ENCODE data around the gene ZNF865. TPM values are rescaled to one million over a fixed set of nuclear protein-coding genes. Genes with fewer than 3 reads are reported as not detected.
"Not testable (repeated sequence)": the region's sequence is repeated elsewhere in the genome, so short reads cannot be mapped to it uniquely, and the experiment has no call there.

The ZNF865 gene
- total RNA-seq, 2 donors from 2014 or later, result 6.5 to 14.8 TPM

- no peak for TF ChIP-seq POLR2A (IDR thresholded peaks at IDR 0.05)
- TF ChIP-seq, protein P1, sequence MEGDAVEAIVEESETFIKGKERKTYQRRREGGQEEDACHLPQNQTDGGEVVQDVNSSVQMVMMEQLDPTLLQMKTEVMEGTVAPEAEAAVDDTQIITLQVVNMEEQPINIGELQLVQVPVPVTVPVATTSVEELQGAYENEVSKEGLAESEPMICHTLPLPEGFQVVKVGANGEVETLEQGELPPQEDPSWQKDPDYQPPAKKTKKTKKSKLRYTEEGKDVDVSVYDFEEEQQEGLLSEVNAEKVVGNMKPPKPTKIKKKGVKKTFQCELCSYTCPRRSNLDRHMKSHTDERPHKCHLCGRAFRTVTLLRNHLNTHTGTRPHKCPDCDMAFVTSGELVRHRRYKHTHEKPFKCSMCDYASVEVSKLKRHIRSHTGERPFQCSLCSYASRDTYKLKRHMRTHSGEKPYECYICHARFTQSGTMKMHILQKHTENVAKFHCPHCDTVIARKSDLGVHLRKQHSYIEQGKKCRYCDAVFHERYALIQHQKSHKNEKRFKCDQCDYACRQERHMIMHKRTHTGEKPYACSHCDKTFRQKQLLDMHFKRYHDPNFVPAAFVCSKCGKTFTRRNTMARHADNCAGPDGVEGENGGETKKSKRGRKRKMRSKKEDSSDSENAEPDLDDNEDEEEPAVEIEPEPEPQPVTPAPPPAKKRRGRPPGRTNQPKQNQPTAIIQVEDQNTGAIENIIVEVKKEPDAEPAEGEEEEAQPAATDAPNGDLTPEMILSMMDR (IDR thresholded peaks at IDR 0.05), result no peak
- intact Hi-C loops (cut with DNase I), result no loop called here
These were observed 37.6 kb upstream of the ZNF865 start for GRCh38 chr19:55567708-55568328.

DNA sequence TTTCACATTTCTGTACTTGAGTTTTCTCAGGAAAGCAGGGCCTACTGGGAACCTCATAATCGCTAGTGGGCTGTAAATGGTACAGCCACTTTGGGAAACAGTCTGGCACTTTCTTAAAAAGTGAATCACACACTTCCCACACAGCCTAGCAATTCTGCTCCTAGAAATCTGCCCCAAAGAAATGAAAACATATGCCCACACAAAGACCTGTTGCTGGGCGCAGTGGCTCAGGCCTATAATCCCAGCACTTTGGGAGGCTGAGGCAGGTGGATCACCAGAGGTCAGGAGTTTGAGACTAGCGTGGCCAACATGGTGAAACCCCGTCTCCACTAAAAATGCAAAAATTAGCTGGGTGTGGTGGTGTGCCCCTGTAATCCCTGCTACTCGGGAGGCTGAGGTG is 36.0 kb upstream of the ZNF865 start:
- not testable (repeated sequence) for ATAC-seq, H3K4me3 ChIP-seq, DNase-seq

More at GRCh38 chr19:55567708-55568328, 37.6 kb upstream of the ZNF865 start:
- Histone ChIP-seq H3K9me3 (no peaks in the 10 kb centered on the region), H3K4me3 (no peak overlapping the region), H3K27me3 (no peaks in the 10 kb centered on the region), H3K4me1 (peaks cover 16% of the 10 kb centered on the region), H3K36me3 (replicated peaks in 1 of 2; ENCODE audit: insufficient read depth in 1 of 2, low read depth in 2 of 2) (no peaks in the 10 kb centered on the region), H3K27ac (no peak overlapping the region)
- DNase-seq (no peak), ATAC-seq (no peak)

GRCh38 chr19:55573929-55574328 is 31.5 kb upstream of the ZNF865 start:
- 78 to 82% methylated on average over 6 of the region's 6 CpGs for WGBS, 2 donors
- ATAC-seq; intact Hi-C loops (cut with DNase I): not testable (repeated sequence)

More for the DNA sequence above, 36.0 kb upstream of the ZNF865 start:
- H3K36me3 ChIP-seq (replicated peaks in 1 of 2; ENCODE audit: insufficient read depth in 1 of 2, low read depth in 2 of 2); H3K9me3 ChIP-seq; H3K4me1 ChIP-seq; H3K27me3 ChIP-seq; H3K27ac ChIP-seq; intact Hi-C loops (cut with DNase I): not testable (repeated sequence)
- WGBS, 2 donors, result 72 to 87% methylated on average over 3 to 5 of the region's 5 CpGs

GRCh38 chr19:55576746-55577145 is 28.7 kb upstream of the ZNF865 start:
- intact Hi-C loops (cut with DNase I), result no loop called here
- no peaks in the 10 kb centered on the region for H3K9me3 ChIP-seq
- ATAC-seq (no peak), DNase-seq (no peak)
- H3K27me3 ChIP-seq, result no peaks in the 10 kb centered on the region
- TF ChIP-seq POLR2A (IDR thresholded peaks at IDR 0.05), result no peak
- TF ChIP-seq, protein P1 (IDR thresholded peaks at IDR 0.05), result no peak
- H3K4me1 ChIP-seq, result peaks cover 18% of the 10 kb centered on the region
- H3K36me3 ChIP-seq (replicated peaks in 1 of 2; ENCODE audit: insufficient read depth in 1 of 2, low read depth in 2 of 2), result no peaks in the 10 kb centered on the region
- no peak overlapping the region for H3K4me3 ChIP-seq
- H3K27ac ChIP-seq, result no peak overlapping the region
- WGBS, 2 donors, result 81 to 85% methylated on average over 5 of the region's 5 CpGs

More at GRCh38 chr19:55573929-55574328, 31.5 kb upstream of the ZNF865 start:
- H3K4me1 ChIP-seq; H3K27ac ChIP-seq; H3K36me3 ChIP-seq (replicated peaks in 1 of 2; ENCODE audit: insufficient read depth in 1 of 2, low read depth in 2 of 2); H3K27me3 ChIP-seq; H3K9me3 ChIP-seq; DNase-seq; H3K4me3 ChIP-seq: not testable (repeated sequence)

DNA sequence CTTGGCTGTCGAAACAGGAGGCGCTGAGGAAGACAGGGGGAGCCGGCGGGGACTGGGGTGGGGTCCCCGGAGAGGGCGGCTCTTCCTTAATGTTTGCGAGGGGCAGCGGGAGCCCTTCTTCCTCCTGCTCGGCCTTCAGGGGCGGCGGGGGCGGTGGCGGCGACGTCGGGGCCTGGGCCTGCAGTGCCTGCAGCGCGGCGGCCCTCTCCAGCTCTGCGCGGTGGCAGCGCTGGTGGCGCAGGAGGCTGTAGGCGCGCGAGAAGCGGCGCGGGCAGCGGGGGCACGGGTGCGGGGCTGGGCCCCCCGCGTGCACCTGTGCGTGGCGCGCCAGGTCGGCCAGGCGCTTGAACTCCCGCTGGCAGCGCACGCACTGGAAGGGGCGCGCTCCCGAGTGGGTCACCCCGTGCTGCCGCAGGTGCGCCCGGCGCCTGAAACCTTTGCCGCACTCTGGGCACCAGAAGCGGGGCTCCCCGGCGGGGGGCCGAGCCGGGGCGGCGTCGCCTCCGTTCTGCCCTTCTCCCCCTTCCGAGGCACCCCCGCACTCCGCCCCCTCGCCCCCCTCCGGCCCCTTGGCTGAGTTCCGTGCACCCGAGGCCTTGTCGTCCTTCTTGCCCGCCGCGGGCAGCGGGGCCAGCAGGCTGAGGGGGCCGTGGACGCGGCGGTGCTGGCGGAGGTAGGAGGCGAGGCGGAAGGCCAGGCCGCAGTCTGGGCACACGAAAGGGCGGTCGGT is 27.3 kb upstream of the ZNF865 start:
- TF ChIP-seq, protein P1 (IDR thresholded peaks at IDR 0.05), result no peak
- no peak for TF ChIP-seq POLR2A (IDR thresholded peaks at IDR 0.05)
- WGBS, 2 donors, result 95 to 98% methylated on average over 30 to 77 of the region's 83 CpGs
- no peak for DNase-seq

More for the DNA sequence above, 27.3 kb upstream of the ZNF865 start:
- intact Hi-C loops (cut with DNase I), result no loop called here
- H3K4me1 ChIP-seq, result peaks cover 27% of the 10 kb centered on the region
- H3K27ac ChIP-seq, result no peak overlapping the region
- no peaks in the 10 kb centered on the region for H3K27me3 ChIP-seq
- no peak for ATAC-seq
- no peaks in the 10 kb centered on the region for H3K36me3 ChIP-seq (replicated peaks in 1 of 2; ENCODE audit: insufficient read depth in 1 of 2, low read depth in 2 of 2)
- no peak overlapping the region for H3K4me3 ChIP-seq
- H3K9me3 ChIP-seq, result no peaks in the 10 kb centered on the region

Data from body of pancreas (tissue), 4 donors.